Neuron (in vitro differentiated cells): Measurements from ENCODE around the gene HS6ST1.
"Not testable (repeated sequence)": the region's sequence is repeated elsewhere in the genome, so short reads cannot be mapped to it uniquely, and the experiment has no call there.

ENCODE experiments used
- H2AFZ ChIP-seq: one replicate; pipeline ENCODE4 v1.6.1; 2013; ENCODE audit warnings: low read depth, mild to moderate bottlenecking, inconsistent platforms, low read length, moderate library complexity
- H3K27me3 ChIP-seq: one replicate; pipeline ENCODE4 v1.6.1; 2013; ENCODE audit warnings: low read length; ENCODE audit not compliant: insufficient read depth
- H3K36me3 ChIP-seq: one replicate; pipeline ENCODE4 v1.6.1; 2013; ENCODE audit warnings: low read length; ENCODE audit not compliant: insufficient read depth
- H3K4me1 ChIP-seq: one replicate; pipeline ENCODE4 v1.6.1; 2013; ENCODE audit warnings: low read length; ENCODE audit not compliant: insufficient read depth
- H3K4me3 ChIP-seq: 2 replicates; pipeline ENCODE4 v1.5.1; 2013; ENCODE audit warnings: mild to moderate bottlenecking, low read length, moderate library complexity
- H3K9me3 ChIP-seq: one replicate; pipeline ENCODE4 v1.6.1; 2013; ENCODE audit warnings: low read length

Gene HS6ST1

GRCh38 chr2:128322715-128323554 is 4.3 kb upstream of the HS6ST1 start:
- no peak overlapping the region for H3K4me3 ChIP-seq
- no peaks in the 10 kb centered on the region for H3K27me3 ChIP-seq
- H3K36me3 ChIP-seq = no peaks in the 10 kb centered on the region
- H3K4me1 ChIP-seq = peaks cover 18% of the 10 kb centered on the region
- no peak overlapping the region for H2AFZ ChIP-seq
- no peaks in the 10 kb centered on the region for H3K9me3 ChIP-seq

GRCh38 chr2:128321784-128322714 is 3.4 kb upstream of the HS6ST1 start:
- H3K4me1 ChIP-seq = peaks cover 23% of the 10 kb centered on the region
- H3K36me3 ChIP-seq = no peaks in the 10 kb centered on the region
- H2AFZ ChIP-seq = peak overlapping the region; percentile 6
- no peaks in the 10 kb centered on the region for H3K9me3 ChIP-seq
- H3K4me3 ChIP-seq = peak overlapping the region; percentile 19
- H3K27me3 ChIP-seq = no peaks in the 10 kb centered on the region

DNA sequence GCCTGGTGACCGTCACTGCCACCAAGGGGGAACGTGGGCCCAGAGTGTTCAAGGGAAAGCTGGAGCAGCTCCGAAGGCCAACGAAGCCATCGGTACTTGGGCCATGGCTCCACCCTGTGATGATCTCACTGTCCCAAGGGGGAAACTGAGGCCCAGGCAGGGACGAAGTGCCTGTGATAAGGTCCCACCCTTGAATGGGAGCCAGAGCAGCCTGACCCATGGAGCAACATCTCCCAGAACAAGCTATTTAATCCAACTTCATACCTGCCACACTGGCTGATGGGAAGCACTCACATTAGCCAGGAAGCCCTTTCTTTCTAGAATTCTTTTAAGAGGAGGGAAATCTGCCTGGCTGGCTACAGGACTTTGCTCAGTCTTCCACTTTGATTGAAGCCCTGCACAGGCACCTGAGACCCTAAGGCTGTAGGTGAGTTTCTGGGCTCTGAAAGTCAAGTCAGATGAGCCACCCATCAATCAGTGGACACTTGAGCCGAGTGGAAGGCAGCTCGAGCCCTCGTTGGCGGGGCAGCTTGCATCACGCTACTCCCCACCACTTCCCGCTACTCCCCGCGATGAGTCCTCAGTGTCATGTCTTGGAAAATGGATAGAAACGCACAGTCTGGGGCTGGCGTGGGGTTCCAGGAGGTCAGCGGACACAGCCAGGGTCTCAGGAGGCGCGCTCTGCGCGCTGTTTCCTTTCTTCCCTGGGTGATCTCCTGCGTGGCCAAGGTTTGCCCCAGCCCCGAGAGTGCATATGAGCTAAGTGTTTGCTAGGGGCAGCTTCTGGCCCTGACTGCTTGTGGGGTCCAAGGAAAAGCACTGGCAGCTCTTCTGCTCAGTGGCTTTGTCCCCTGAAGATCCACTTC is 2.5 kb upstream of the HS6ST1 start:
- Histone ChIP-seq H2AFZ (peak overlapping the region; percentile 6), H3K9me3 (no peaks in the 10 kb centered on the region), H3K27me3 (no peaks in the 10 kb centered on the region), H3K4me3 (peak overlapping the region; percentile 19), H3K4me1 (peaks cover 32% of the 10 kb centered on the region), H3K36me3 (peaks cover 1% of the 10 kb centered on the region)

GRCh38 chr2:128320192-128320905 is 1.7 kb upstream of the HS6ST1 start:
- Histone ChIP-seq H3K9me3 (no peaks in the 10 kb centered on the region), H3K36me3 (peaks cover 8% of the 10 kb centered on the region), H3K4me1 (peaks cover 37% of the 10 kb centered on the region), H2AFZ (no peak overlapping the region), H3K27me3 (no peaks in the 10 kb centered on the region), H3K4me3 (no peak overlapping the region)

- Histone ChIP-seq H3K36me3 (peaks cover 15% of the 10 kb centered on the region), H3K4me3 (peak overlapping the region; percentile 70), H2AFZ (peak overlapping the region; percentile 88), H3K27me3 (no peaks in the 10 kb centered on the region), H3K4me1 (peaks cover 43% of the 10 kb centered on the region), H3K9me3 (no peaks in the 10 kb centered on the region)
Measured at GRCh38 chr2:128319631-128320191, 1.0 kb upstream of the HS6ST1 start.

GRCh38 chr2:128318245-128318644 is 423 bp downstream of the HS6ST1 start:
- Histone ChIP-seq H3K36me3 (peaks cover 27% of the 10 kb centered on the region), H3K4me1 (peaks cover 56% of the 10 kb centered on the region), H3K4me3 (peak overlapping the region; percentile 51)
- not testable (repeated sequence) for H3K27me3 ChIP-seq, H2AFZ ChIP-seq, H3K9me3 ChIP-seq

GRCh38 chr2:128317899-128318225 is 806 bp downstream of the HS6ST1 start:
- H3K9me3 ChIP-seq, H3K27me3 ChIP-seq, H2AFZ ChIP-seq: not testable (repeated sequence)
- peaks cover 27% of the 10 kb centered on the region for H3K36me3 ChIP-seq
- H3K4me3 ChIP-seq = peak overlapping the region; percentile 98
- peaks cover 57% of the 10 kb centered on the region for H3K4me1 ChIP-seq

- peaks cover 56% of the 10 kb centered on the region for H3K4me1 ChIP-seq
- no peaks in the 10 kb centered on the region for H3K27me3 ChIP-seq
- H3K9me3 ChIP-seq = no peaks in the 10 kb centered on the region
Measured at GRCh38 chr2:128317181-128317898, 1.3 kb downstream of the HS6ST1 start.

DNA sequence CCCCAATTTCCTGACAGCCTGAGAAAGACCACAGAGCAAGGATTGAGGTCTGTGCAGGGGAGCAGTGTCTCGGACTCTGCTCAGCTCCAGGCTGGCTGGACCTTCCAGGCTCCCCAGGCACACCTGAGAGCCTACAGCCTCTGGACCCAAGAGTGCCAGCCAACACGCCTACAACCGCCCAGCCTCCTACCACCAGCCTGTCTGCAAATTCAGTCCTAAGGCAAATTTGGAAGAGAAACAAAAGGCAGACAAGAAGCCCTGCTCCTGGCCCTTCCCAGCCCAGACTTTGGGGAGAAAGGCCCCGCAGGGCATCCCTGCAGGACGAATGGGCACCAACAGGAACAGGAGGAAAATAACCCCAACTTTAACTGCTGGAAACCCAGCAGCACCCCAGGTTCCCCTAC is 1.9 kb downstream of the HS6ST1 start:
- Histone ChIP-seq H3K27me3 (no peaks in the 10 kb centered on the region), H3K4me1 (peaks cover 54% of the 10 kb centered on the region), H3K9me3 (no peaks in the 10 kb centered on the region), H3K4me3 (peak overlapping the region; percentile 98), H2AFZ (no peak overlapping the region), H3K36me3 (peaks cover 34% of the 10 kb centered on the region)

More at GRCh38 chr2:128317181-128317898, 1.3 kb downstream of the HS6ST1 start:
- peak overlapping the region; percentile 98 for H3K4me3 ChIP-seq
- no peak overlapping the region for H2AFZ ChIP-seq
- H3K36me3 ChIP-seq = peaks cover 28% of the 10 kb centered on the region

DNA sequence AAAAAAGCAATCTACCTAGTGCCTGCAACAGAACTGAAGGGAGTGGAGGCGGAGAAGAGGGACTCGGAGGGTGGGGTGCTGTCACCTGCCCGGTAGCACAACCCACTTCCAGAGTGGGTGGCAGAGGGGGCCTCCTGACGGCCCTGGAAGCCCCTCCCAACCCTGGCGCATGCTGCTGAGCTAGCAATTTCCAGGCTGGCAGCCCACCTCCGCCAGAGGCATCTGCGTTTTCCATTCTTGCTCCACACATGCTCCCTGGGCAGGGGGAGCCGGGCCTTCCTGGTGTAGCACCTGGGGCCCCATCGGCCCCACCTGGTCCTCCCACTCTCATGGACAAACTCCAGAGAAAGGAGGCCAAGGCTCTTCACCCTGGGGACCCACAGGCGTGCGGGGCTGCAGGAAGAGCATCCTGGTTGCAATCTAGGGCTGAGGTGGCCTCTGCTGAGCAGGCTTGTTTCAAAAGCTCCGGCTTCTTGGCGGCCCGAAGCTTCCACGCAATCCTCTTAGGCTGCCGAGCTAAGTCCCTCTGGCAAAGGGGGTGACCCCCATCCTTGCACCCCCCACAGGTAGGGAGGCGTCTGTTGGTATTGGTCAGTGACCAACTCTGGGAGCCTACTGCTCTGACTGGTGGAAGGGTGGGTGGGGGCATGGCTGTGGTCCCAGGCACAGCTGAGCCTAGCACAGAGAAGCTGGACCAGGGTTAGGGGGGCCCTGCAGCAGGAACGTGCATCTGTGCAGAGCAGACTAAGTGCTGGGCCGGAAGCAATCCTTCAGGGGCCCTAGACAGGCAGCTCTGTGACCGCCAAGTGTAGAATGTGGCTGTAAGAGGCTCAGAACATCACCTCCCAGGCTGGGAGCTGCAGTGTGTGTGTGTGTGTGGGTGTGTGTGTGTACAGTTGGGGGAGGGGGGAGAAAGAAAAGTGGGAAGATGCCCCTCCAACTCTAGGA is 2.6 kb downstream of the HS6ST1 start:
- Histone ChIP-seq H3K27me3 (no peaks in the 10 kb centered on the region), H3K36me3 (peaks cover 41% of the 10 kb centered on the region), H3K4me1 (peaks cover 49% of the 10 kb centered on the region)

More for the DNA sequence above, 2.6 kb downstream of the HS6ST1 start:
- H2AFZ ChIP-seq = no peak overlapping the region
- H3K4me3 ChIP-seq = peak overlapping the region; percentile 98
- H3K9me3 ChIP-seq = no peaks in the 10 kb centered on the region
